Activated CD8-positive, alpha-beta memory T cell treated with anti-CD3 and anti-CD28 coated beads, Interleukin-2, amount 50 U/mL, for 24 hours (primary cell): ENCODE results near the gene WDR27.

Experiments used
- DNase-seq: peaks from one replicate; pipeline ENCODE4 v3.0.0-alpha.2; 2020; ENCODE audit errors: extremely low read depth

The WDR27 gene

DNA sequence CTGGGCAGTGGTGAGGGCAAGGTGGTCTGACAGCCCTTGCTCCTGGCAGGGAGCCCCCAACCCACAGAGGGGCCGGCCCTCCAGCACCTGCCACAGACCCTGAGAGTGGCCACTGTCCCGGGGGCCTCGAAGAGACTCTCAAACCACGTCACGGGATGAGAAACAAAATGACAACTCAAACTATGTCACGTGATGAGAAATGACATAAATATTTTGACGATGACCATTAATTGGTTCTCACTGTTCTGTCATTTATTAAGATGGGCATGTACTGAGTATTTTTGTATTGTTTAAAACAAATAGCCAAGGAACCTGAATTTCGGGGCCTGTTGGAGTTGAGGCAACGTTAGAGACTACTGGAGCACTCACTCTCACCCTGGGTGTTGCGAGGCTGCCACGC is 135.5 kb downstream of the WDR27 start:
- no peak for DNase-seq

GRCh38 chr6:169564453-169565240 is 137.2 kb downstream of the WDR27 start:
- no peak for DNase-seq

DNA sequence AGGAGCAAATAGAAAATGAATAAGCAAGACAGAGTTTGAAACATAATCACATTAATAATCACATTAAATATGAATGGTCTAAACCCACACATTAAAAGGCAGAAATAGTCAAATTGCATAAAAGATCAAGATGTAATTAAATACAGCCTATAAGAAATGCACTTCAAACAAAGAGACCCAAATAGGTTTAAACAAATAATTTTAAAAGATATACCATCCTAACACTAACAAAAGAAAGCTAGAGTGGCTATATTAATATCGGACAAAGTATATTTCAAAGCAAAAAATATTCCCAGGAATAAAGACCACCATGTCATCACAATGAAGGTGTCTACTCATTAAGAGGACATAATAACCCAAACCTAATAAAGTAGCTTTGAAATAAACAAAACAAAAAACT is 140.2 kb downstream of the WDR27 start:
- DNase-seq, result no peak

DNA sequence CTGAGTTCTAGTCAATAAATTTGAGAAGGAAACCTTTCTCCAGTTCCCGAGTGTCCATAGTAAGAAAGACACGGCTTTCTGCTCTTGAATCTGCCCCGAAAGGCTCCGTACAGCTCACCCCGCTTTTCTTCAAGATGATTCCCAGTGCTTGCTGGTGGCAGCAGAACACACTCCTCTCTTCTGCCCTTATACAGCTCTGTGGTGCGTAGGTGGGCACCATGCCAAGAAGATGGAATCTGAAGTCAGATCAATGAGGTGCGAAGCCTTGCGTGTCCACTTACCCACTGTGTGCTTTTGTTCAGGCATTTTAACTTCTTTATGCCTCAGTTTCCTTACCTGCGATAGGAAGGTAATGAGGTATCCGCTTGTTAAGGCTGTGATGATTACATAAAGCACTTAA is 142.2 kb downstream of the WDR27 start:
- DNase-seq, result no peak

GRCh38 chr6:169558774-169559441 is 142.9 kb downstream of the WDR27 start:
- DNase-seq, result no peak

DNA sequence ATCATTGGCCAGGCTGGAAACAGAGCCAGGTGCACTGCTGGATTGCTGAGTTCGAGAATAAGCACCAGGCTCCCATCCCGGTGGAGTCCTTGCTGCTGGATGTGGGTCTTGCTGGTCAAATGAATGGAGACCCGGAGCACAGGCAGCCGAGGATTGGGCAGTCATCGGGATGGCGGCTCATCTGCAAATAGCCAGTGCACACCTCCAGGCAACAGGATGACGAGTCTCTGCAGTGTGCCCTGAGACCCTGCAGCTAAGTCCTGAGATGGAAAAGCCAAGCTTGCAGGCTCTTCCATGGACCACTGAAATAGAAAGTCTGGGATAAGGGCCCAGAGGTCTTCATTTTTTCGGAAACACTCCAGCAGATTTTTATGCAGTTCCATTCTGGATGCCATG is 143.5 kb downstream of the WDR27 start:
- DNase-seq, result no peak

GRCh38 chr6:169557887-169558286 is 143.9 kb downstream of the WDR27 start:
- DNase-seq, result no peak

DNA sequence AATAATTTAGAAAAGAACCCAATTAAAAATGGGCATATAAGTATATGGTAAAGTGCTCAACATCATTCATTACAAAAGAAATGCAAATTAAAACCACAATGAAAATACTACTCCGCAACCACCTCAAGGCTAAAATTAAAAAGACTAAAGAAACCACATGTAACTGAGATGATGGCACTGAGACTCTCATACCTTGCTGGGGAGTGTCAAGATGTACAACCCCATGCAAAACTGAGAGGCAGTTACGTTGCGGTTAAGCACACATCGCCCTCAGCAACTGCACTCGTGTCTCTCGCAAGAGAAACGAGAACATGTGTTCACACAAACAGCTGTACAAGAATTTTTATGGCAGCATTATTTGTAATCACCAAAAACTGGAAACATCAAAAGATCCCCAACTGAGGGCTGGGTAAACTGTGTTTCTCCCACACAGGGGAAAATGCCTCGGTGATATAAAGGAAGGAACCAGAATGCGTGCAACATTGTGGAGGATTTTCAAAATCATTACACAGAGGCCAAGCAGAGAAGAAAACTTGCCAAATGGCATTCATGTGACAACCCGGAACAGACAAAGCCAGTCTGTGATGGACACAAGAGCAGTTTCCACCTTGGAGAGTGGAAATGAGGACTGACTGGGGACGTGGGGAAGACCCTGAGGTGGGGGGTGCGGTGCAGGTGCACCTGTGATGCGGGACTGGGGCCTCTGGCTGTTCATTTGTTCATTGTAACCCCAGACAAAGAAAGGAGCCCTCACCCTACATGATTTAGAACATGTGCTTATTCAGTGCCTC is 144.9 kb downstream of the WDR27 start:
- no peak for DNase-seq

DNA sequence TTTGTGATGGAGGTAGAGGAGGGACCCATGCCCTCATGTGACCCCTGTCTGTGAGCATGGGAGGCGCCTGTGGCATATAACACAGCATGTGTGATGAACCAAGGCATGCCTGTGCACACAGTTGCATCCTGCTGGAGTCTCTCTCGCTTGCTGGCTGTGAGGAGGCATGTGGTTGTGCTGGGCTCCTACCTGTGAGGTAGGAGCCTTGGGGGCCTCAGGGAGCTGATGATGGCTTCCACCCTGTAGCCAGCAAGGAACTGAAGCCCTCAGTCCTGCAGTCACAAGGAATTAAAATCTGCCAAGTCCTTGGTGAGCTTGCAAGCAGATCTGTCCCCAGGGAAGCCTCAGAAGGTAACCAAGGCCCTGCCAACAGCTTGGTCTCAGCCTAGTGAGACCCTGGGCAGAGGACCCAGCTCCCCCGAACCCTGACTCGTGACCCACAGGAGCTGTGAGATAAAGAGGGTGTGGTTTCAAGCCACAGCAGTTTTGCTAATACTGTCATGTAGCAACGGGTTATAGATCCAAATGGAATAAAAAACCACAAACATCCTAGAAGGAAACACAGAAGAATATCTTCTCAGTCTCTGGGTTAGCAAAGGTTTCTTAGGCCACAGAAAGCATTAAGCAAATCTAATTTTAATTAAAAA is 145.7 kb downstream of the WDR27 start:
- DNase-seq, result no peak

DNA sequence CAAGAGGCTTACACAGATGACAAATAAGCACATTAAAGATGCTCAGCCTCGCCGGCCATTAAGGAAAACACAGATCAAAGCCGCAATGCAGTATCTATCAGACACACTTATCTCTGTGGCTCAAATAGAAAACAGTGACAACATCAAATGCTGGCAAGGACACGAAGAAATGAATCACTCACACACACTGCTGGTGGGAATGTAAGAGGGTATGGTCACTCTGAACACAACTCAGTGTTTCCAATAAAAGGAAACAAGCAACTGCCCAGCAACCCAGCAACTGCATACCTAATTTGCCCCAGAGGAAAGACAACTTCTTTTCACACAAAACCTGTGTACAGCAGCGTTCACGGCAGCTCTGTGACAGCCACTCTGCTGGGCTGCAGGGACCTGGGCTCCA is 155.8 kb downstream of the WDR27 start:
- no peak for DNase-seq

DNA sequence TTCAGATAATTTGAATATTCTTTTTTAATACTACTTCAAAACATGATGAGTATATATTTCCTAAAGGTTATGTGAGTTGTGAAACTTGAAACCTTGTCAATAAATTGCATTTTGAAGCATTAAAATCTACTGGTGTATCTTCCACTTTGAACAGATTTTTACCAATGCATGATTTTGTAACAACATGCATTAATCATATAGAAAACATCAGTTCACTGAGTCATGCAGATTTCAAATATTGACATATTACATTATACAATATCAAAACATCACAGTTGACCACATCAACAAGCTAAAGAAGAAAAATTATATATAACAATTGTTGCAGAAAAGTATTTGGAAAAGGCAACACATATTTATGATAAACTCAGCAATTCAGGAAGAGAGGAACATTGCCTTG is 158.1 kb downstream of the WDR27 start:
- DNase-seq, result no peak

DNA sequence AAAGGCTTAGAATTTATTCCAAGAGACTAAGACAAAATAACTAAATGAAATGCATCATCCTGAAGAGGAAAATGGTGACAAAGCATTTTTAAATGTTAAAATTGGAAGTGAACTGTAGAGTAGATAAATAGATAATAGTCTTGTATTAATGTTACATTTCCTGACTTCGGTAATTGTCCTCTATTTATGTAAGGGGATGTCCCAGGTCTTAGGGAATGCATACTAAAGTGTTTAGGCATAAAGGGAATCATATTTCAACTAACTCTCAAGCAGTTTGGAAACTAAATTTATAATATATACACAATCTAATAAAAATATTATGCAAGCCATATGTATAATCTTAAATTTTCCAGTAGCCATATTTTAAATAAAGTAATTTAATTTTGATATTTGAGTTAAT is 159.3 kb downstream of the WDR27 start:
- DNase-seq, result no peak

DNA sequence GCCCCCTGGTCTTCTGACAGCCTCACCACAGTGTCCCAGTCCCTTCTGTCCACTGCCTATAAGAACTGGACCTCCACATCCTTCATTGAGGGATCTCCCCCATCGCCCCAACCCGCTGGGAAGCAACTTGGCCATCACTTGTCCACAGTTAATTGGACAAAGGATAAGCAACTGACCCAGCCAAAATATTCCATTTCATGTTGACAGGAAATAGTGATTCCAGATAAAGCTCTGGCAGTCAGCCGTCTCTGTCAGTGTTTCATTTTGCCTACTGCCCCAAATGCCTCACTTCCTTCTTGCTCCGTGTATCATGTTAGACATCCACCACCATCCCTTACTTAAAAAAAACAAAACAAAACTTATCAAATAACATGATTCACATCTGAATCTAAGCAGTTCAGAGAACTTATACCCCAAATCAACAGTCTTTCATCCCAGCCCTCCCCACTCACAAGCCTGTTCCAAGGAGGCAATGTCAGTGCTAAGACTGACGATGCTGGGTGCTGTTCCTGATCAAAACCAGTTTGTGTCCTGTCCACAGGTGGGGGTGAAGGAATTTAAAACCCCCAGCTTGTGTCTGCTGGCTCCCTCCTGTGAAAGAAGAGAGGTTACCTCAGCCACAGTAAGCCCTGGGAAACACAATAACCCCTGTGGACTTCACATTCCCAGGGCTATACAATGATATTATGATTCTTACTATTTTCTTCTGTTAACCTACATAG is 162.5 kb downstream of the WDR27 start:
- DNase-seq, result no peak

- DNase-seq, result no peak
Measured at GRCh38 chr6:169536446-169537170, 165.2 kb downstream of the WDR27 start.

DNA sequence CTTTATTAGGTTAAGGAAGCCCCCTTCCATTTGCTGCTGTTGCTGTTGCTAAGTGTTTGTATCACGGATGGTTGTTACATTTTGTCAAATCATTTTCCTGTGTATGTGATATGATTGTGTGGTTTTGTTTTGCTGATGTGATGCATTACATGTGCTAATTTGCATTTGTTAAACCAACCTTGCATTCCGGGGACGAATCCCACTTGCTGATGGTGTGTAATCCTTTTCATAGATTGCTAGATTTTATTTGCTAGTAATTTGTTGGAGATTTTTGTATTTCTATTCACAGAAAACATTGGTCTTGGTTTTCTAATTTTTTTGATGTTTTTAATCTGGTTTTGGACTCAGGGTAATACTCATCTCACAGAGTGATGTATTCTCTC is 167.8 kb downstream of the WDR27 start:
- no peak for DNase-seq

DNA sequence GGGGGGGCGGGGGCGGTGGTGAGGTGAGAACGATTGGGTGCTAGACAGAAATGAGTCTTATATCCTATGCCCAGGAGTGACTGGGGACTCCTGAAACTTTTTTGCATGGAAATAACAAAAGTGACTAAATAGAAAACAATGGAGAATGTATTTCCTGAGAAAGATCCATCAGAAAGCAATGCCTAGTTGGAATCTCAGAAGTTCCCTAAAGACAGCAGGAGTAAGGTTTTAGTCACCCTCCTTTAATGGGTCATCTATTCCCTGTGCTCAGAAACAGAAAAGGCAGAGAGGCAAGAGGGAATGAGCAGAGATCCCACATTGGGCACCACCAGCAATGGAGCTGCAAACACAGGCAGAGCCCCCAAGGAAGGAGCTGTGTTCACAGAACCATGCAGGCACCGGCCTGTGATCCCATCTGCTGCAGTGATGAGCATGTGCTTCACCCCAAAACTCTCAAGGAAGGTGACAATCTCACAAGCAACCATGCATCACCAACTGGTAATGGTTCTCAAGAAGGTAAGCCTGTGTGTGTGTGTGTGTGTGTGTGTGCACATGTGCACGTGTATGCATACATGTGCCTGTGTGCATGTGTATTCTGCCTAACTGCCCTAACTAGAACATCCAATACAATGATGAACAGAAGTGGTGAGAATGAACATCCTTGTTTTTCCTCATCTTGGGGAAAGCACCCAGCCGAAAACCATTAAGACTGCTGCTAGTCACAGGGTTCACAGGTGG is 168.4 kb downstream of the WDR27 start:
- no peak for DNase-seq

GRCh38 chr6:169530752-169531123 is 171.1 kb downstream of the WDR27 start:
- DNase-seq, result no peak

- no peak for DNase-seq
Measured at GRCh38 chr6:169529931-169530751, 171.7 kb downstream of the WDR27 start.

- DNase-seq, result no peak
Measured at GRCh38 chr6:169528755-169529154, 173.1 kb downstream of the WDR27 start.
